ENCODE measurements around the gene HBE1. TPM values are rescaled to one million over a fixed set of nuclear protein-coding genes. Genes with fewer than 3 reads are reported as not detected.

The HBE1 gene
- not detected in 2 replicates for total RNA-seq

GRCh38 chr11:5269715-5270147, at the start of gene HBE1:
Gene HBE1, minus strand, starts transcription at chr11:5269945. Its CDS starts 55 bp downstream, at chr11:5269890.

GRCh38 chr11:5301846-5302245, 32.1 kb upstream of the HBE1 start, which contains the start of gene OR51B4:
Gene OR51B4, minus strand, starts transcription at chr11:5301946. Its CDS starts 0 bp downstream, at chr11:5301946.

DNA sequence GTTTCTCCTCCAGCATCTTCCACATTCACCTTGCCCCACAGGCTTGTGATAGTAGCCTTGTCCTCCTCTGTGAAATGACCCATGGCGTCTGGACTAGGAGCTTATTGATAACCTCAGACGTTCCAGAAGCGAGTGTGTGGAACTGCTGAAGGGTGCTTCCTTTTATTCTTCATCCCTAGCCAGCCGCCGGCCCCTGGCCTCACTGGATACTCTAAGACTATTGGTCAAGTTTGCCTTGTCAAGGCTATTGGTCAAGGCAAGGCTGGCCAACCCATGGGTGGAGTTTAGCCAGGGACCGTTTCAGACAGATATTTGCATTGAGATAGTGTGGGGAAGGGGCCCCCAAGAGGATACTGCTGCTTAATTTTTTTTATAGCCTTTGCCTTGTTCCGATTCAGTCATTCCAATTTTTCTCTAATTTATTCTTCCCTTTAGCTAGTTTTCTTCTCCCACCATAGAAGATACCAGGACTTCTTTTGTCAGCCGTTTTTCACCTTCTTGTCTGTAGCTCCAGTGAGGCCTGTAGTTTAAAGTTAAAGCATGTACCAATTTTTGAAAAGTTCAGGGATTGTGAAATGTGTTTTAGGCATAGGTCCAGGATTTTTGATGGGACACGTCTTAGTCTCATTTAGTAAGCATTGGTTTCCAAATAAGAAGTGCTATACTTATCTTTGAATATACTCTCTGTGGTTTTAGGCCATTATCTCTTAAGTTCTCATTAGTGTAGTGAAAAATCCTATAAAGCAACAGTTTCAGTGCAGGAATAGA, 14.9 kb downstream of the HBE1 start, which contains the start of gene HBG2:
TSS of gene HBG2 (minus strand) at position 136 of the 768 bp plus-strand sequence. CDS start at position 83, 53 bp downstream.

DNA sequence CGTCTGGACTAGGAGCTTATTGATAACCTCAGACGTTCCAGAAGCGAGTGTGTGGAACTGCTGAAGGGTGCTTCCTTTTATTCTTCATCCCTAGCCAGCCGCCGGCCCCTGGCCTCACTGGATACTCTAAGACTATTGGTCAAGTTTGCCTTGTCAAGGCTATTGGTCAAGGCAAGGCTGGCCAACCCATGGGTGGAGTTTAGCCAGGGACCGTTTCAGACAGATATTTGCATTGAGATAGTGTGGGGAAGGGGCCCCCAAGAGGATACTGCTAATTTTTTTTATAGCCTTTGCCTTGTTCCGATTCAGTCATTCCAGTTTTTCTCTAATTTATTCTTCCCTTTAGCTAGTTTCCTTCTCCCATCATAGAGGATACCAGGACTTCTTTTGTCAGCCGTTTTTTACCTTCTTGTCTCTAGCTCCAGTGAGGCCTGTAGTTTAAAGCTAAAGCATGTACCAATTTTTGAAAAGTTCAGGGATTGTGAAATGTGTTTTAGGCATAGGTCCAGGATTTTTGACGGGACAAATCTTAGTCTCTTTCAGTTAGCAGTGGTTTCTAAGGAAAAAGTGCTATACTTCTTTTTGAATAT, 19.8 kb downstream of the HBE1 start, which contains the start of gene HBG1:
TSS of gene HBG1 (minus strand) at position 51 of the 590 bp plus-strand sequence. CDS start 53 bp downstream, outside the sequence.

DNA sequence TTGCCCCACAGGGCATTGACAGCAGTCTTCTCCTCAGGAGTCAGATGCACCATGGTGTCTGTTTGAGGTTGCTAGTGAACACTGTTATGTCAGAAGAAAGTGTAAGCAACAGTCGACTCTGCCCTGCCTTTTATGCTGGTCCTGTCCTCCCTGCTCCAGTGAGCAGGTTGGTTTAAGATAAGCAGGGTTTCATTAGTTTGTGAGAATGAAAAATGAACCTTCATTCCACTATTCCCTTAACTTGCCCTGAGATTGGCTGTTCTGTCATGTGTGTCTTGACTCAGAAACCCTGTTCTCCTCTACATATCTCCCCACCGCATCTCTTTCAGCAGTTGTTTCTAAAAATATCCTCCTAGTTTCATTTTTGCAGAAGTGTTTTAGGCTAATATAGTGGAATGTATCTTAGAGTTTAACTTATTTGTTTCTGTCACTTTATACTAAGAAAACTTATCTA, 35.3 kb downstream of the HBE1 start, which contains the start of gene HBD:
TSS of gene HBD (minus strand) at position 103 of the 454 bp plus-strand sequence. CDS start at position 53, 50 bp downstream.

GRCh38 chr11:5226732-5227310, 42.9 kb downstream of the HBE1 start, which contains the start of gene HBB:
Gene HBB, minus strand, starts transcription at chr11:5227071. Its CDS starts 50 bp downstream, at chr11:5227021.

Other genes starting within 250 kb of the HBE1 start
- gene OR52J3, start 223.4 kb downstream of the HBE1 start, total RNA-seq: not detected in 2 replicates
- not detected in 2 replicates for gene OR52E2, start 210.3 kb downstream of the HBE1 start, total RNA-seq
- not detected in 2 replicates for gene OR52E1, start 200.4 kb downstream of the HBE1 start, total RNA-seq
- gene OR52A5, start 131.6 kb downstream of the HBE1 start, total RNA-seq: not detected in 2 replicates
- not detected in 2 replicates for gene OR52A1, start 115.2 kb downstream of the HBE1 start, total RNA-seq
- not detected in 2 replicates for gene OR51V1, start 69.3 kb downstream of the HBE1 start, total RNA-seq
- not detected in 2 replicates for gene HBB, start 42.9 kb downstream of the HBE1 start, total RNA-seq
- not detected in 2 replicates for gene HBD, start 35.5 kb downstream of the HBE1 start, total RNA-seq
- not detected in 2 replicates for gene HBG1, start 20.1 kb downstream of the HBE1 start, total RNA-seq
- not detected in 2 replicates for gene HBG2, start 15.2 kb downstream of the HBE1 start, total RNA-seq
- not detected in 2 replicates for gene OR51B4, start 32.0 kb upstream of the HBE1 start, total RNA-seq
- not detected in 2 replicates for gene OR51B2, start 54.4 kb upstream of the HBE1 start, total RNA-seq
- gene OR51B5, start 73.6 kb upstream of the HBE1 start, total RNA-seq: not detected in 2 replicates
- gene OR51B6, start 81.6 kb upstream of the HBE1 start, total RNA-seq: not detected in 2 replicates
- gene OR51M1, start 113.9 kb upstream of the HBE1 start, total RNA-seq: not detected in 2 replicates
- gene OR51Q1, start 152.2 kb upstream of the HBE1 start, total RNA-seq: not detected in 2 replicates
- gene OR51I1, start 171.6 kb upstream of the HBE1 start, total RNA-seq: not detected in 2 replicates
- not detected in 2 replicates for gene OR51I2, start 179.4 kb upstream of the HBE1 start, total RNA-seq
- gene OR52D1, start 218.7 kb upstream of the HBE1 start, total RNA-seq: not detected in 2 replicates
- gene UBQLN3, start 240.0 kb upstream of the HBE1 start, total RNA-seq: not detected in 2 replicates
- gene UBQLNL, start 246.8 kb upstream of the HBE1 start, total RNA-seq: not detected in 2 replicates